IMR-90 (cell line): ENCODE data around the gene SEPTIN5. TPM values are rescaled to one million over a fixed set of nuclear protein-coding genes. Genes with fewer than 3 reads are reported as not detected.

Experiments used
- ATAC-seq: fragments of 200-7000 bp; cut with Tn5 transposase; 2 replicates; pipeline ENCODE4 v1.9.1; 2020; ENCODE audit warnings: low read depth, mild to moderate bottlenecking, moderate library complexity
- BruUV-seq: library from RNA; stranded (reverse); fragments of 400-500 nt; replicated peaks from 2 replicates; lab custom pipeline; 2021; lab: Mats Ljungman, UMichigan
- CTCF ChIA-PET: fragments of 300-600 bp; formaldehyde crosslinking; extraction: SDS; loops from one replicate; lab custom pipeline; 2021; ENCODE audit warnings: antibody characterized with exemption; lab: Yijun Ruan, JAX
- POLR2A ChIA-PET: fragments of 300-600 bp; sonication (Branson Sonifier 250); formaldehyde crosslinking; loops from one replicate; lab custom pipeline; 2022; ENCODE audit warnings: antibody characterized with exemption; ENCODE audit not compliant: unreplicated experiment; lab: Charles Lee
- DNase-seq: peaks from one replicate; pipeline ENCODE4 v3.0.0; 2013
- H2AFZ ChIP-seq: replicated peaks from 2 replicates; pipeline ENCODE3; 2013; ENCODE audit warnings: low read length, mild to moderate bottlenecking; ENCODE audit not compliant: poor library complexity
- H2AK5ac ChIP-seq: 2 replicates; pipeline ENCODE4 v1.6.1; 2013; ENCODE audit warnings: low read depth, low read length, inconsistent platforms
- H2AK9ac ChIP-seq: replicated peaks from 2 replicates; pipeline ENCODE3; 2013; ENCODE audit warnings: mild to moderate bottlenecking, low read depth, low read length, moderate library complexity; ENCODE audit not compliant: poor library complexity
- H2BK120ac ChIP-seq: 2 replicates; pipeline ENCODE4 v1.6.1; 2013; ENCODE audit warnings: low read depth, low read length, inconsistent platforms
- H2BK15ac ChIP-seq: 3 replicates; pipeline ENCODE4 v1.6.1; 2013; ENCODE audit warnings: low read depth, low read length, inconsistent platforms
- H2BK20ac ChIP-seq: 2 replicates; pipeline ENCODE4 v1.6.1; 2013; ENCODE audit warnings: low read depth, mild to moderate bottlenecking, inconsistent platforms, low read length, moderate library complexity
- H2BK5ac ChIP-seq: 2 replicates; pipeline ENCODE4 v1.6.1; 2013; ENCODE audit warnings: mild to moderate bottlenecking, low read depth, low read length, inconsistent platforms; ENCODE audit not compliant: poor library complexity, severe bottlenecking
- H3K14ac ChIP-seq: replicated peaks from 2 replicates; pipeline ENCODE4 v1.6.1; 2013; ENCODE audit warnings: low read depth, low read length, inconsistent platforms
- H3K18ac ChIP-seq: 2 replicates; pipeline ENCODE4 v1.6.1; 2013; ENCODE audit warnings: low read depth, low read length, control low read depth
- H3K23ac ChIP-seq: 2 replicates; pipeline ENCODE4 v1.6.1; 2013; ENCODE audit warnings: low read depth, low read length, inconsistent platforms
- H3K27ac ChIP-seq: 2 replicates; pipeline ENCODE4 v1.5.1; 2013; ENCODE audit warnings: mild to moderate bottlenecking, control low read depth, low read length; ENCODE audit not compliant: insufficient read depth
- H3K27me3 ChIP-seq: 2 replicates; pipeline ENCODE4 v1.6.1; 2013; ENCODE audit warnings: low read length; ENCODE audit not compliant: control insufficient read depth, insufficient read depth
- H3K36me3 ChIP-seq: 2 replicates; pipeline ENCODE4 v1.6.1; 2013; ENCODE audit warnings: low read length, mixed read lengths; ENCODE audit not compliant: control insufficient read depth, insufficient read depth
- H3K4ac ChIP-seq: 2 replicates; pipeline ENCODE4 v1.6.1; 2013; ENCODE audit warnings: low read depth, low read length, inconsistent platforms
- H3K4me1 ChIP-seq: 2 replicates; pipeline ENCODE4 v1.6.1; 2013; ENCODE audit warnings: low read length, mixed read lengths; ENCODE audit not compliant: control insufficient read depth, insufficient read depth
- H3K4me2 ChIP-seq: 2 replicates; pipeline ENCODE4 v1.6.1; 2013; ENCODE audit warnings: low read depth, mild to moderate bottlenecking, control low read depth, low read length, moderate library complexity
- H3K4me3 ChIP-seq: 2 replicates; pipeline ENCODE4 v1.5.1; 2013; ENCODE audit warnings: low read depth, mild to moderate bottlenecking, control low read depth, low read length, moderate library complexity; ENCODE audit not compliant: insufficient read depth
- H3K56ac ChIP-seq: 2 replicates; pipeline ENCODE4 v1.6.1; 2013; ENCODE audit warnings: low read length, inconsistent platforms; ENCODE audit not compliant: insufficient read depth; ENCODE audit errors: extremely low read depth
- H3K79me1 ChIP-seq, 2 experiments: 2 replicates each; pipeline ENCODE4 v1.6.1; 2013; ENCODE audit warnings: low read length in 2 of 2, inconsistent platforms in 1 of 2, low read depth in 1 of 2
- H3K9ac ChIP-seq: 2 replicates; pipeline ENCODE4 v1.6.1; 2013; ENCODE audit warnings: low read depth, low read length, control low read depth
- H3K9me1 ChIP-seq: 2 replicates; pipeline ENCODE4 v1.6.1; 2013; ENCODE audit warnings: low read length, inconsistent platforms; ENCODE audit not compliant: insufficient read depth
- H3K9me3 ChIP-seq: 2 replicates; pipeline ENCODE4 v1.6.1; 2013; ENCODE audit warnings: low read length; ENCODE audit not compliant: control insufficient read depth, insufficient read depth
- H4K20me1 ChIP-seq: 2 replicates; pipeline ENCODE4 v1.6.1; 2013; ENCODE audit warnings: low read length, inconsistent platforms; ENCODE audit not compliant: insufficient read depth
- H4K5ac ChIP-seq: 2 replicates; pipeline ENCODE4 v1.6.1; 2013; ENCODE audit warnings: mild to moderate bottlenecking, low read depth, low read length, control low read depth
- H4K8ac ChIP-seq, 2 experiments: 2 replicates each; pipeline ENCODE4 v1.6.1; 2013; ENCODE audit warnings: low read depth in 2 of 2, low read length in 2 of 2, control low read depth in 1 of 2, inconsistent platforms in 1 of 2
- H4K91ac ChIP-seq: 2 replicates; pipeline ENCODE4 v1.6.1; 2013; ENCODE audit warnings: low read depth, low read length, inconsistent platforms; ENCODE audit not compliant: insufficient read depth
- MAFK ChIP-seq: IDR thresholded peaks from 2 replicates; pipeline ENCODE4 v1.6.1; 2012; ENCODE audit warnings: low read depth, low read length, improper control_type of control experiment
- MAZ ChIP-seq: IDR thresholded peaks from 2 replicates; pipeline ENCODE4 v1.6.1; 2012; ENCODE audit warnings: low read depth, mild to moderate bottlenecking, low read length, improper control_type of control experiment, moderate library complexity, borderline replicate concordance
- WGBS, 2 experiments: methylation state at CpG; one replicate each; pipeline versions ENCODE4 v1.1.5 to v1.1.7; 2013; ENCODE audit warnings: missing lambda C conversion rate in 2 of 2; ENCODE audit not compliant: insufficient read length in 1 of 2; ENCODE audit errors: extremely low coverage in 2 of 2; 5-methylcytosine and 5-hydroxymethylcytosine counted together
- dilution Hi-C: fragments of 300-500 bp; cut with HindIII; formaldehyde crosslinking; loops from one replicate; pipeline ENCODE4 v1.14.3; 2018; ENCODE audit warnings: low sequenced_read_pairs; ENCODE audit not compliant: unreplicated experiment
- in situ Hi-C: fragments of 300-500 bp; cut with MboI; formaldehyde crosslinking; loops from 3 replicates; pipeline ENCODE4 v1.14.3; 2019; ENCODE audit warnings: low sequenced_read_pairs, inconsistent platforms, mixed read lengths
- intact Hi-C: fragments of 100-400 bp; cut with micrococcal nuclease; formaldehyde crosslinking; loops from 2 replicates; pipeline ENCODE4 v1.10.0; 2022
- polyA plus RNA-seq, 3 experiments: library from polyadenylated mRNA; depleted of rRNA; stranded (reverse); fragments of >200 nt; gene quantifications; 2 replicates each; pipeline ENCODE4 v1.2.3, GENCODE V29; 2012; ENCODE audit warnings: low replicate concordance in 1 of 3
- total RNA-seq: library from RNA; depleted of rRNA; stranded (reverse); fragments of >200 nt; gene quantifications from 2 replicates; pipeline ENCODE4 v1.2.3, GENCODE V29; 2012

Gene SEPTIN5
- total and polyA plus RNA-seq, 2 of the 4 experiments (the other 2 are of a cell fraction), result 16.8 to 20.7 TPM

DNA sequence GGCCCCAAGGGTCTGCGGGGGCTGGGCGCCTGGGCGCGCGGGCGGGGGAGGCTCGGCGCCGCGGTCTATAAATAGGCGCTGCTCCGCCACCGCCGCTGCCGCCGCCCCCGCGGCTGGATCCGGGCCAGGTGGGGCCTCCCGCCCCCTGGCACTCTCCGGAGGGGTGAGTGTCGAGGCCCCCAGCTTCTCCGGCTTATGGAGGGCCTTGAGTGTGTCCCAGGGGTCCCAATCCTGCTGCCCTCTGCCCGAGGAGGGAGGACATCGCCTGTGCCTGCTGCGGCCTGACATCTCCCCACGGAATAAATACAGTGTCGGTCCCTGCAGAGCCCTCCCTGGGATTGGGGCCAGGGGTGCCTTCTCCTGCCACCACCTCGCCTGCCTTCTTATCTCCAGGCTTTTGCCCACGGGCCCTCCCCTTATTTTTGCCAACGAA lies 4.8 kb downstream of the SEPTIN5 start:
- WGBS, 2 experiments, result 12% methylated on average over 13 of the region's 31 CpGs; no CpG with 5 or more reads in 1 of the 2 experiments
- dilution Hi-C loops, result no loop called here
- no TSS peak for BruUV-seq
- Histone ChIP-seq H3K4me3 (peak overlapping the region; percentile 71), H3K27ac (no peak overlapping the region), H2AK9ac (peak overlapping the region; percentile 92), H3K79me1 (peaks cover 0 to 4% of the 10 kb centered on the region in 2 experiments; a peak in 1 of 4 replicates), H2BK5ac (no peak overlapping the region), H3K36me3 (peaks cover 16% of the 10 kb centered on the region), H3K4me2 (no peak overlapping the region; the same call in 1 of the 2 replicates), H3K4ac (peak overlapping the region; percentile 43), H3K4me1 (peaks cover 12% of the 10 kb centered on the region), H2BK120ac (no peak overlapping the region), H3K27me3 (peaks cover 13% of the 10 kb centered on the region; the same call in 1 of the 2 replicates), H3K9me3 (no peaks in the 10 kb centered on the region), H2AFZ (peak overlapping the region; percentile 98), H4K8ac (no peak overlapping the region), H3K9me1 (peaks cover 7% of the 10 kb centered on the region), H4K91ac (no peak overlapping the region), H2AK5ac (no peak overlapping the region), H3K23ac (no peak overlapping the region), H3K9ac (no peak overlapping the region), H3K18ac (no peak overlapping the region), H2BK15ac (no peak overlapping the region), H3K14ac (no peak overlapping the region; the same call in 1 of the 2 replicates), H3K56ac (no peak overlapping the region), H4K5ac (no peak overlapping the region), H4K20me1 (peaks cover 6% of the 10 kb centered on the region; the same call in 1 of the 2 replicates), H2BK20ac (no peak overlapping the region)
- in situ Hi-C loops, result no loop called here
- DNase-seq, result no peak
- ATAC-seq, result no peak
- no peak for TF ChIP-seq MAFK
- 0 out of 2 replicates have a peak, but pooled peaks have one; percentile 27 for TF ChIP-seq MAZ
- intact Hi-C loops, result no loop called here
- ChIA-PET CTCF (no interaction called here), POLR2A (no interaction called here)
